ENCODE measurements around the gene PLTP. TPM values are rescaled to one million over a fixed set of nuclear protein-coding genes. Genes with fewer than 3 reads are reported as not detected.

The PLTP gene, protein sequence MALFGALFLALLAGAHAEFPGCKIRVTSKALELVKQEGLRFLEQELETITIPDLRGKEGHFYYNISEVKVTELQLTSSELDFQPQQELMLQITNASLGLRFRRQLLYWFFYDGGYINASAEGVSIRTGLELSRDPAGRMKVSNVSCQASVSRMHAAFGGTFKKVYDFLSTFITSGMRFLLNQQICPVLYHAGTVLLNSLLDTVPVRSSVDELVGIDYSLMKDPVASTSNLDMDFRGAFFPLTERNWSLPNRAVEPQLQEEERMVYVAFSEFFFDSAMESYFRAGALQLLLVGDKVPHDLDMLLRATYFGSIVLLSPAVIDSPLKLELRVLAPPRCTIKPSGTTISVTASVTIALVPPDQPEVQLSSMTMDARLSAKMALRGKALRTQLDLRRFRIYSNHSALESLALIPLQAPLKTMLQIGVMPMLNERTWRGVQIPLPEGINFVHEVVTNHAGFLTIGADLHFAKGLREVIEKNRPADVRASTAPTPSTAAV
- total RNA-seq = 216 and 217 TPM in 2 replicates

GRCh38 chr20:45911486-45912343, at the start of gene PLTP:
TSS of gene PLTP (minus strand) at chr20:45912155. CDS start at chr20:45911452, 703 bp downstream.

DNA sequence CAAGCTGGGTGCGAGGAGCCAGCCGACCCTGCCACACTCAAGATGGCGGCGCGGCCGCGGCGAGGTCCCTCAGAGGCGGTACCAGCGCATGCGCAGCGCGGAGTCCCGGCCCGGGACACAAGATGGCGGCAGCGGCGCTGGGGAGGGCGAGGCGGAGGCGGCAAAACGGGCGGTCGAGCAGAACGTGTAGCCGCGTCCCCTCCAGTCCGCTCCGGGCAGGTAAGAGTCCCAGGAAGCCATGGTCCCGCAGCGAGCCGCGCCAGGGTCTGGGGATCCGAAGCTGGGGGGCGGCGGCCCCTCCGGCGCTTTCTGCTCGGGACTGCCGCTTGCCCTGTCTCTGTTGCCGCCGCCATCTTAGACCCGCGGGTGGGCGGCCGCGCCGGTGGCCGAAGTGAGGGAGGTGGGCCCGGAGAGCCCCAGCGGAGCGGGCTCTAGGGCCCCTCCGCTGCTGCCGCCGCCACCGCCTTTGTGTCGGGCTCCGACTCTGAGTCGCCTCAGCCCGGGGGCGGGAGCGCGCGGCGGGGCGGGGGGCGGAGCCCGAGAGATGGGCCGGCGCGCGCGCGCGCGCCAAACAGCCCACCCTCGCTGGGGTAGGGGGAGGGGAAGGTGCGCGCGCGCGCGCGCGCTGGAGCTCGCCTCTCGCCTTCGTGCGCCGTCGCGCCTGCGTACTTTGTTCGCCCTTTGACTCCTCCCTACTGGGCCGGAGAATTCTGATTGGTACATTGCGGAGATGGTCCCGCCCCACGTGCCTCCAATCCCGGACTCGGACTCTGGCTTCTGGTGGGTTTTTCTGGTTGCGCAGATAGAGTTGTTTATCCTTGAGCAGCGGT, 22.8 kb upstream of the PLTP start, which contains the start of gene PCIF1:
TSS of gene PCIF1 (plus strand) at position 98 of the 830 bp plus-strand sequence. CDS start 4,317 bp downstream, outside the sequence.

DNA sequence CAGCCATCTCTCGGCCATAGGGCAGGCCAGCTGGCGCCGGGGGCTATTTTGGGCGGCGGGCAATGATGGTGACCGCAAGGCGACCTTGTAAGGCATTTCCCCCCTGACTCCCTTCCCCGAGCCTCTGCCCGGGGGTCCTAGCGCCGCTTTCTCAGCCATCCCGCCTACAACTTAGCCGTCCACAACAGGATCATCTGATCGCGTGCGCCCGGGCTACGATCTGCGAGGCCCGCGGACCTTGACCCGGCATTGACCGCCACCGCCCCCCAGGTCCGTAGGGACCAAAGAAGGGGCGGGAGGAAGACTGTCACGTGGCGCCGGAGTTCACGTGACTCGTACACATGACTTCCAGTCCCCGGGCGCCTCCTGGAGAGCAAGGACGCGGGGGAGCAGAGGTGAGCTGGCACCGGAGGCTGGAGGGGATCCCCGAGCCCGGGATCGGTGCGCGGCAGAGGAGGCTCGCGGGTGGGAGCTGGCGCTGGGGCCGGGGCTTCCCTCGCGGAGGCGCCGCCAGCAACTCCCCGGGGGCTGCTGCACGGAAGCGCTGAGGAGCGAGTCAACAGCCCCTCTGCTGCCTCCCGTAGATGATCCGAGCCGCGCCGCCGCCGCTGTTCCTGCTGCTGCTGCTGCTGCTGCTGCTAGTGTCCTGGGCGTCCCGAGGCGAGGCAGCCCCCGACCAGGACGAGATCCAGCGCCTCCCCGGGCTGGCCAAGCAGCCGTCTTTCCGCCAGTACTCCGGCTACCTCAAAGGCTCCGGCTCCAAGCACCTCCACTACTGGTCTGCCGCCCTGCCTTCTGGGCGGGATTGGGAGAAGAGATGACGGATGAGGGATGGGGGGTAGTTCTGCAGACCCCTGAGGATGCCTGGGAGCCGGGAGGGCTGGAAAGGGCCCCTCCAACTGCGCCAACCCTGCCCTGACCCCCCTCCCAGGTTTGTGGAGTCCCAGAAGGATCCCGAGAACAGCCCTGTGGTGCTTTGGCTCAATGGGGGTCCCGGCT, 20.7 kb downstream of the PLTP start, which contains the start of the genes CTSA and NEURL2:
TSS of gene CTSA (plus strand) at position 351 of the 999 bp plus-strand sequence. CDS start at position 585, 234 bp downstream.
TSS of gene NEURL2 (minus strand) at position 224 of the 999 bp plus-strand sequence. CDS start at position 7, 217 bp downstream.

GRCh38 chr20:45887346-45887715, 24.6 kb downstream of the PLTP start, which contains the start of gene SPATA25:
TSS of gene SPATA25 (minus strand) at chr20:45887622. CDS start at chr20:45887590, 32 bp downstream.

GRCh38 chr20:45880988-45881788, 30.8 kb downstream of the PLTP start, which contains the start of gene ZSWIM1:
TSS of gene ZSWIM1 (plus strand) at chr20:45881227. CDS start at chr20:45882593, 1,366 bp downstream.

DNA sequence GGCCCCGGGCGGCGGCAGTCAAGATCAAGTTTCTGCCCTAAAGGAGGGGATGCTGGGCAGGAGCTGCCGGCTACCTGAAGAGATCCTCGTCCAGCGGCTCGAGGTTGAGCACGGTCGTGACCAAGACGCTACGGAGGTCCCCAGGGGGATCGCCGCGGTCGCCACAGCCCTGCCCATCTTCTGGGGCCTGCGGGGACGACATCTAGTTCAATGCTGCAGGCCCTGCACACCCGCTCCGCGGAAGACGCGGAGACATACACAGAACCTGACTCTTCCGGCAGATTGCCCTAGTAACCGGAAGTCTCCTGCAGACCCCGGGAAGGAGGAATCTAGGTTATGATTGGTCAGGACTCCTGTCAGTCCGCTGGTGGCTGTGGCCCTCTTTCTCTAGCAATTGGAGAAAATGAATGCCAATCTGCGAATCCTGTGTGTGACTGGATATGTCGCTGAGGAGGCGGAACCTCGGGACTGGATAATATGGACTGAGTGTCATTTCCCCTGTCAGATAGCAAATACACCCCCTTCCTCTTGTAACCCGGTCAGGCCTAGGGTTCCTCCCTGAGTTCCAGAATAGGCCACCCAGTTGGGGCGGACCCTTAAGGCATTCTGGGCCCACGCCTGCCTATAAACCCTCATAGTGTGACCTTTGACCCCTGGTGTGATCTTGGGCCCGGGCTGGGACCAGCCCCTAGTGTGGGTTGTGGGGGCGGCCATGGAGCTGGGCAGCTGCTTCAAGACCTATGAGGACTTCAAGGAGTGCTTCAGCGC, 54.7 kb downstream of the PLTP start, which contains the start of the genes ACOT8 and ZSWIM3:
TSS of gene ACOT8 (minus strand) at position 279 of the 768 bp plus-strand sequence. CDS start at position 202, 77 bp downstream.
TSS of gene ZSWIM3 (plus strand) at position 501 of the 768 bp plus-strand sequence. CDS start at position 713, 212 bp downstream.

Other genes starting within 250 kb of the PLTP start
- not detected in 2 replicates for gene WFDC11, start 241.9 kb downstream of the PLTP start, total RNA-seq
- not detected in 2 replicates for gene WFDC13, start 210.1 kb downstream of the PLTP start, total RNA-seq
- gene WFDC10B, start 207.1 kb downstream of the PLTP start, total RNA-seq = not detected in 2 replicates
- gene SPINT4, start 189.8 kb downstream of the PLTP start, total RNA-seq = not detected in 2 replicates
- 1.7 TPM in 1 of 2 replicates, not detected in the other for gene WFDC3, start 120.3 kb downstream of the PLTP start, total RNA-seq
- 26.6 and 27.2 TPM in 2 replicates for gene DNTTIP1, start 120.2 kb downstream of the PLTP start, total RNA-seq
- gene UBE2C, start 99.5 kb downstream of the PLTP start, total RNA-seq = 6.1 and 7.2 TPM in 2 replicates
- 1.1 and 12.2 TPM in 2 replicates for gene TNNC2, start 84.8 kb downstream of the PLTP start, total RNA-seq
- gene SNX21, start 78.4 kb downstream of the PLTP start, total RNA-seq = 69.8 and 74.2 TPM in 2 replicates
- gene ACOT8, start 54.8 kb downstream of the PLTP start, total RNA-seq = 31.3 and 31.7 TPM in 2 replicates
- gene ZSWIM3, start 54.5 kb downstream of the PLTP start, total RNA-seq = 2.1 and 3.9 TPM in 2 replicates
- 10.2 and 10.3 TPM in 2 replicates for gene ZSWIM1, start 30.9 kb downstream of the PLTP start, total RNA-seq
- gene SPATA25, start 24.5 kb downstream of the PLTP start, total RNA-seq = 1.0 and 1.6 TPM in 2 replicates
- 3.6 and 4.9 TPM in 2 replicates for gene NEURL2, start 20.9 kb downstream of the PLTP start, total RNA-seq
- gene CTSA, start 20.8 kb downstream of the PLTP start, total RNA-seq = 130 and 166 TPM in 2 replicates
- 11.6 and 16.3 TPM in 2 replicates for gene PCIF1, start 22.5 kb upstream of the PLTP start, total RNA-seq
- 8.8 and 11.2 TPM in 2 replicates for gene ZNF335, start 60.0 kb upstream of the PLTP start, total RNA-seq
- not detected in 2 replicates for gene MMP9, start 96.8 kb upstream of the PLTP start, total RNA-seq
- 0.51 TPM in 1 of 2 replicates, not detected in the other for gene SLC12A5, start 117.1 kb upstream of the PLTP start, total RNA-seq
- 15.6 and 17.6 TPM in 2 replicates for gene NCOA5, start 177.8 kb upstream of the PLTP start, total RNA-seq
- 3.3 and 9.2 TPM in 2 replicates for gene CD40, start 206.2 kb upstream of the PLTP start, total RNA-seq